GM20000 (cell line): Measurements from ENCODE around the gene SLIT2.

Source experiments
- DNase-seq: peaks from one replicate; pipeline ENCODE4 v3.0.0; 2012; ENCODE audit warnings: low spot score
- TF ChIP-seq, protein P1 (sequence below): IDR thresholded peaks from 2 replicates; pipeline ENCODE4 v1.5.1; 2012; ENCODE audit warnings: mild to moderate bottlenecking, control low read depth; ENCODE audit errors: extremely low read depth, missing control alignments

SLIT2 gene

DNA sequence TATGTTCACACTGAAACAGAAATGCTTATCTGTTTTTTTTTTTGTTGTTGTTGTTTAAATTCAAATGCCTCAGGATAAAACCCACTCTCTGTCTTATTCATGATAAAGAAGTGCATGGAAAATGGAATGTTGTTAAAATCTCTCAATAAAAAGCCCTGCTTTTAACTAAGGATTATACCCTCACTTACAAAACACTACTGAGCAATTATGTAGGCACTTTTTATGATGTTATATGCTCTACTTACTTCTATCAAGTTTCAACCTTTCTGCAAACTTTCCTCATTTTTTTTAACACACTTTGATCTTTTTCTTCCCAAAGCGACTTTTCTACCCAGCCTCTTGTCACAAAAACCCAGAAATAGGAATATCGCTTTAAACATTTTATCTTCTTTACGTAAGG lies 26.5 kb downstream of the SLIT2 start:
- TF ChIP-seq, protein P1, sequence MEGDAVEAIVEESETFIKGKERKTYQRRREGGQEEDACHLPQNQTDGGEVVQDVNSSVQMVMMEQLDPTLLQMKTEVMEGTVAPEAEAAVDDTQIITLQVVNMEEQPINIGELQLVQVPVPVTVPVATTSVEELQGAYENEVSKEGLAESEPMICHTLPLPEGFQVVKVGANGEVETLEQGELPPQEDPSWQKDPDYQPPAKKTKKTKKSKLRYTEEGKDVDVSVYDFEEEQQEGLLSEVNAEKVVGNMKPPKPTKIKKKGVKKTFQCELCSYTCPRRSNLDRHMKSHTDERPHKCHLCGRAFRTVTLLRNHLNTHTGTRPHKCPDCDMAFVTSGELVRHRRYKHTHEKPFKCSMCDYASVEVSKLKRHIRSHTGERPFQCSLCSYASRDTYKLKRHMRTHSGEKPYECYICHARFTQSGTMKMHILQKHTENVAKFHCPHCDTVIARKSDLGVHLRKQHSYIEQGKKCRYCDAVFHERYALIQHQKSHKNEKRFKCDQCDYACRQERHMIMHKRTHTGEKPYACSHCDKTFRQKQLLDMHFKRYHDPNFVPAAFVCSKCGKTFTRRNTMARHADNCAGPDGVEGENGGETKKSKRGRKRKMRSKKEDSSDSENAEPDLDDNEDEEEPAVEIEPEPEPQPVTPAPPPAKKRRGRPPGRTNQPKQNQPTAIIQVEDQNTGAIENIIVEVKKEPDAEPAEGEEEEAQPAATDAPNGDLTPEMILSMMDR: no peak
- no peak for DNase-seq

DNA sequence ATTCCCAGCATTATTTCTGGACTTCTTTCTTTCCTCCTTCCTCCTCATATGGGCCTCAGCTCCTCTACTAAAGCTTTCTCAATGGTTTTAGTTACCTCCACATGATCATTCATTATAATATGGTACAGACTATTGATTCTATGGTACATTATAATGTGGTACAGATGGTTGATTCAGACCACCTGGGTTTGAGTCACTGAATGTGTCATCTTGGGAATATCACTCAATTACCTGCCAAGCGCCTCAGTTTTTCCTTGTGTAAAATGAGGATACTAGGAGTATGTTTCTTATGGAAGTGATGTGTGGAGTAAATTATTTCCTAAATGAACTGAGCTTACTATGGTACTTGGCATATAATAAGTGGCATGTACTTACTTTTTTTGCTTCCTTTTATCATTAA lies 27.7 kb downstream of the SLIT2 start:
- TF ChIP-seq, protein P1: no peak
- no peak for DNase-seq

DNA sequence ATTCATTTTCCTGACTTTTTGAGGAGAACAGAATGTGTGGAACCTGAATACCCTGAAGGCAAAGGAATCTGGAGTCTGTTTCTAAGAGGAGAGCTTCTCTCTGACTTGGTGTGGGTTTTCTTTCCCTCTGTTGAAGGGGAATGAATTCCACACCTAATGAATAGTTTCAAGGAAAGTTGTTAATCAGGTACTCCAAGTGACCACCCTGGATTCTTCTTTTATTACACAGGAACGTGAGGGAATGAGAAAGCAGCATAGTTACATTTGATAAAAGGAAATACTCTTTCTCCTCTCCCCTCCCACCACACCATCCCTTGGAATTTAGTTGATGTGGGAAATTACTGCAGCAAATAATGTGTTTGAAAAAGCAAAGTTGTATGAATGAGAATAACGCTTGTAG lies 29.7 kb downstream of the SLIT2 start:
- TF ChIP-seq, protein P1: no peak
- no peak for DNase-seq

DNA sequence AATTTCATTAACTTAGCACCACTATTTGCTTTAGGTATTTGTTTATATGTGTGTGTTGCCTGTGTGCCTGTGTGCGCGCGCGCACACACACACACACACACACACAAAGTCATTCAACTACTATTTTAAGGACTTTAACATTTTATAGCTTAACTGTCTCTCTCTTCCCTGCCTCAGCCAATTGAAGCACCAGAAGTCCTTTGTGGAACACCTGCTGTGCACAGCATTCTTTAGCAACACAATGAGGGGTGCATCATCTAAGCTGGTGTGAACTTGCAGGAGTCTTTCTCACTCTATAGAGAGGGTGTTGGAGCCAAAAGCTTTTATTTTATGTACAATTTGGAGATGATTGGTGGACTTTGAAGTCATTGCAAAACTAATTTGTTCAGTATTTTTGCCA lies 31.3 kb downstream of the SLIT2 start:
- TF ChIP-seq, protein P1: no peak
- no peak for DNase-seq

DNA sequence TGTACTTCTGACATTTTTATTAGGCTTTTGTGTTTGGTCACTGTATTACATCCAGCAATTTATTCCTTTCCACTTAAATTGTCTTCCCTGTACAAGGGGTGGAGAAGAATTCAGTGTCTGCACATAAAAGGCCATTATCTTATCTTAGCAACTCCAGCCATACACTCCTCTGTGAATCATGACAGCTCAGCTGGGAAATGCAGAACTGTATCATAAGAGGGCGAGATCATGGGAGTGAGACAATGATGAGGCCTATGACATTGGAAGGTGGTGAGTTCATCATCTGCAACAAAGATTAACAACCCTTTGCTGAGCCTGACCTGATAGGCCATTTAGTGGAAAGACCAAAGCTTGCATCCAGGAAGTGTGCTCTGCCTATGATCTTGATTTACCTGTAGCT lies 33.3 kb downstream of the SLIT2 start:
- DNase-seq: no peak
- TF ChIP-seq, protein P1: no peak

DNA sequence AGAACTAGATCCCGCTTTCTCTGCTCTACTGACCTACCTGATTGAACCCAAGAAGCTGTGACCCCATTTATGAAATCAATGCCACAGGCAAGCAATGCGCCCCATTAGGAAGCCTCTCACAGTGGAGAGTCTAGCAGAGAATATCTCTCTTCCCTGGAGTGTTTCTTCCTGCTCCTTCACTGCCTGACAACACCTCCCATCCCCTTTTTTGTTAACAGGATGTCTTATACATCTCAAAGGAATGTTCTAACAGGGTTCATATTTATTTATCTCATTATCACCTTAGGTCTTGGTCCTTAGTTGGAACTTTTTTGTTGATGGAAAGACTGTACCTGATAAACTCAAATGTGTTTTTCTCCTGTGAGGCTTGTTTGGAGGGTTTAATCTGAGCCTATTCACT lies 35.5 kb downstream of the SLIT2 start:
- no peak for DNase-seq

DNA sequence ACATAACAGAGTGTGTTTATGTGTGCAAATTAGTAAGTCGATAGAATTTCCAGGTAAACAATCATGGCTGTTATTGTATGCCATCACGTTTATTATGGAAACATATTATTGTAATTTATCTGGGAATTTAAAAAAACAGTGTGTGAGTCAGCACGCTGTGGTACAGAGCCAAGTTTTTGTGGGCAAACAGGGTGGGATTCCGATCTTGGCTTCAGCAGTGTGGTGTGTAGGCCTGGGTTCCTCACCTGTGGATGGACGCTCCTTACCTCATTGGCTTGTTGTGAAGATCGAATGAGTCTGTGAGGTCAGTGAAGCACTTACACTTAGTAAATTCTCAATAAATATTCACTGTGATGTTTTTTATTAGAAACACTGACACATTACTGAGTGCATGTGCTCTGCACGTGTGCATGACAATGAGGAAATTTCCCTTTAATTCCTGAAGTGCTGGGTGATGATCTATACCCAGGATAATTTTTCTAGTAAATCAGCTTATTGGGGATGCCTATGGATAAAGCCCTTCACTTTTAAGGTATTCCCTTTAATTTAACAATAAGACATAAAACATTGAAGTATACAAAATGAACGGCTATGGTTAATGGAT lies 36.4 kb downstream of the SLIT2 start:
- no peak for DNase-seq
- TF ChIP-seq, protein P1: no peak

More for the DNA sequence above, 35.5 kb downstream of the SLIT2 start:
- TF ChIP-seq, protein P1: no peak
